ENCODE results near the gene CDH13. TPM values are rescaled to one million over a fixed set of nuclear protein-coding genes. Genes with fewer than 3 reads are reported as not detected.

CDH13 gene
- total RNA-seq, 1 donor: 102 TPM

DNA sequence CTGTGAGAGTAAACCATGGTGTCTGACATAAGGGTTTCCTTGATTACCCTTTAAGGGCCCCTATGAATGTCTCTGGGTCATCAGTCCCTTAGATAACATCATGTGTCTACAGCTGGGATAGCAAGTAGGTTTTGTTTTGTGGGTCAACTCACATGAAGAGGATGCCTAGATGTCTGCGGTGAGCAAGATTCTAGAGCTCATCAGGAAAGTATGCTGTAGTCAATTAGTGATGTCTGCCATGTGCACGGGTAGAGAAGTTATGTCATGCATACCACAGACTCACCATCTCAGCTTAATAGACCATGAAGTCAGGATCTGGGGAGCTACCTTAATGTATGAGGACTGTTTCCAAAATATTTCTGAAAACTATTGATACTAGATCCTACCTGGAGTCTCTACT is 57.5 kb downstream of the CDH13 start:
- H3K4me3 ChIP-seq (ENCODE audit: insufficient read depth, low read length): no peak overlapping the region
- no peaks in the 10 kb centered on the region for H4K20me1 ChIP-seq (ENCODE audit: insufficient read depth, low read length)
- no peak overlapping the region for H3K27ac ChIP-seq (ENCODE audit: low read depth, low read length)
- H2AFZ ChIP-seq (ENCODE audit: low read length): no peak overlapping the region
- H3K36me3 ChIP-seq (ENCODE audit: insufficient read depth, low read length): no peaks in the 10 kb centered on the region
- no peak for DNase-seq (ENCODE audit: insufficient read length, low spot score, missing footprints)
- no peaks in the 10 kb centered on the region for H3K27me3 ChIP-seq (ENCODE audit: insufficient read depth, low read length)
- no peak overlapping the region for H3K4me2 ChIP-seq (ENCODE audit: insufficient read depth, low read length)
- TF ChIP-seq, protein P1, sequence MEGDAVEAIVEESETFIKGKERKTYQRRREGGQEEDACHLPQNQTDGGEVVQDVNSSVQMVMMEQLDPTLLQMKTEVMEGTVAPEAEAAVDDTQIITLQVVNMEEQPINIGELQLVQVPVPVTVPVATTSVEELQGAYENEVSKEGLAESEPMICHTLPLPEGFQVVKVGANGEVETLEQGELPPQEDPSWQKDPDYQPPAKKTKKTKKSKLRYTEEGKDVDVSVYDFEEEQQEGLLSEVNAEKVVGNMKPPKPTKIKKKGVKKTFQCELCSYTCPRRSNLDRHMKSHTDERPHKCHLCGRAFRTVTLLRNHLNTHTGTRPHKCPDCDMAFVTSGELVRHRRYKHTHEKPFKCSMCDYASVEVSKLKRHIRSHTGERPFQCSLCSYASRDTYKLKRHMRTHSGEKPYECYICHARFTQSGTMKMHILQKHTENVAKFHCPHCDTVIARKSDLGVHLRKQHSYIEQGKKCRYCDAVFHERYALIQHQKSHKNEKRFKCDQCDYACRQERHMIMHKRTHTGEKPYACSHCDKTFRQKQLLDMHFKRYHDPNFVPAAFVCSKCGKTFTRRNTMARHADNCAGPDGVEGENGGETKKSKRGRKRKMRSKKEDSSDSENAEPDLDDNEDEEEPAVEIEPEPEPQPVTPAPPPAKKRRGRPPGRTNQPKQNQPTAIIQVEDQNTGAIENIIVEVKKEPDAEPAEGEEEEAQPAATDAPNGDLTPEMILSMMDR (IDR thresholded peaks at IDR 0.05; ENCODE audit: extremely low read depth, low read depth, low read length): no peak
- no peaks in the 10 kb centered on the region for H3K9me3 ChIP-seq (ENCODE audit: low read depth, low read length)
- H3K4me1 ChIP-seq (ENCODE audit: insufficient read depth, low read length): no peaks in the 10 kb centered on the region
- peaks cover 3% of the 10 kb centered on the region for H3K79me2 ChIP-seq (ENCODE audit: insufficient read depth, low read length)

GRCh38 chr16:82685526-82685925 is 58.8 kb downstream of the CDH13 start:
- Histone ChIP-seq H4K20me1 (ENCODE audit: insufficient read depth, low read length) (no peaks in the 10 kb centered on the region), H3K27ac (ENCODE audit: low read depth, low read length) (no peak overlapping the region), H3K4me3 (ENCODE audit: insufficient read depth, low read length) (no peak overlapping the region), H3K4me1 (ENCODE audit: insufficient read depth, low read length) (no peaks in the 10 kb centered on the region), H3K79me2 (ENCODE audit: insufficient read depth, low read length) (peaks cover 3% of the 10 kb centered on the region), H3K27me3 (ENCODE audit: insufficient read depth, low read length) (no peaks in the 10 kb centered on the region), H3K4me2 (ENCODE audit: insufficient read depth, low read length) (no peak overlapping the region), H2AFZ (ENCODE audit: low read length) (no peak overlapping the region), H3K36me3 (ENCODE audit: insufficient read depth, low read length) (no peaks in the 10 kb centered on the region), H3K9me3 (ENCODE audit: low read depth, low read length) (no peaks in the 10 kb centered on the region)
- TF ChIP-seq, protein P1 (IDR thresholded peaks at IDR 0.05; ENCODE audit: extremely low read depth, low read depth, low read length): no peak
- DNase-seq (ENCODE audit: insufficient read length, low spot score, missing footprints): no peak

DNA sequence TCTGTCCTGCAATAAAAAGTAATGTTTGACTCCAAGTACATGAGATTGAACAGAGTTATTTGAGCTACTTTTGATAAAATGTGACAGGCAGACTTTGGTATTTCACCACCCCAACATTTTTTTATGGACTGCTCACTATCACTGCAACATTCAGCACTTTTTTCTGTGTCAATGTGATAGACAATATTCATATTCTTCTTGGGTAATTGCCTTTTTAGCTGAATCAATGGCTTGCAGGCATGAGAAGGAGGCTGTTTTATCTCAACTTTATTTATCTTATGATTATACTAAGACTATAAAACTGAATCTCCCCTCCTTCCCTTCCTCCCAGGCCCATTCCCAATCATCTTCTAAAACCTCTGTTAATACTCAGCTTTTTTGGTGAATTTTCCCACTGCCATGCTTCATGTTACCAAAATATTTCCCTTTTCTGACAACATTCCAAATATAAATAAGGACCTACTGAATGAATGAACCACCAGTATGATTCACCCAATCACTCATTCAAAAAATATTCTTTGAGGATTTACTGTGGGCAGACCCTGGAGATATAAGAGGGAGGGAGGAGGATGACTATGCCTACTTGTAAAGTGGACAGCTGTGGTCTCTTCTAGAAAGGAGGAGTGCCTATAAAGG is 67.6 kb downstream of the CDH13 start:
- no peak overlapping the region for H3K4me3 ChIP-seq (ENCODE audit: insufficient read depth, low read length)
- H3K27ac ChIP-seq (ENCODE audit: low read depth, low read length): peak overlapping the region; percentile 26
- no peaks in the 10 kb centered on the region for H3K27me3 ChIP-seq (ENCODE audit: insufficient read depth, low read length)
- TF ChIP-seq, protein P1 (IDR thresholded peaks at IDR 0.05; ENCODE audit: extremely low read depth, low read depth, low read length): no peak
- peak overlapping the region; percentile 12 for H3K4me2 ChIP-seq (ENCODE audit: insufficient read depth, low read length)
- peaks cover 4% of the 10 kb centered on the region for H3K79me2 ChIP-seq (ENCODE audit: insufficient read depth, low read length)
- H3K9me3 ChIP-seq (ENCODE audit: low read depth, low read length): no peaks in the 10 kb centered on the region
- no peaks in the 10 kb centered on the region for H3K36me3 ChIP-seq (ENCODE audit: insufficient read depth, low read length)
- no peaks in the 10 kb centered on the region for H4K20me1 ChIP-seq (ENCODE audit: insufficient read depth, low read length)
- H2AFZ ChIP-seq (ENCODE audit: low read length): no peak overlapping the region
- peaks cover 25% of the 10 kb centered on the region for H3K4me1 ChIP-seq (ENCODE audit: insufficient read depth, low read length)
- peak; percentile 73 for DNase-seq (ENCODE audit: insufficient read length, low spot score, missing footprints)

GRCh38 chr16:82695806-82696205 is 69.0 kb downstream of the CDH13 start:
- no peaks in the 10 kb centered on the region for H3K27me3 ChIP-seq (ENCODE audit: insufficient read depth, low read length)
- TF ChIP-seq, protein P1 (IDR thresholded peaks at IDR 0.05; ENCODE audit: extremely low read depth, low read depth, low read length): no peak
- no peaks in the 10 kb centered on the region for H4K20me1 ChIP-seq (ENCODE audit: insufficient read depth, low read length)
- no peaks in the 10 kb centered on the region for H3K36me3 ChIP-seq (ENCODE audit: insufficient read depth, low read length)
- peaks cover 38% of the 10 kb centered on the region for H3K4me1 ChIP-seq (ENCODE audit: insufficient read depth, low read length)
- DNase-seq (ENCODE audit: insufficient read length, low spot score, missing footprints): peak; percentile 55
- H3K9me3 ChIP-seq (ENCODE audit: low read depth, low read length): no peaks in the 10 kb centered on the region
- no peak overlapping the region for H3K27ac ChIP-seq (ENCODE audit: low read depth, low read length)
- H3K79me2 ChIP-seq (ENCODE audit: insufficient read depth, low read length): peaks cover 4% of the 10 kb centered on the region
- no peak overlapping the region for H3K4me2 ChIP-seq (ENCODE audit: insufficient read depth, low read length)
- no peak overlapping the region for H3K4me3 ChIP-seq (ENCODE audit: insufficient read depth, low read length)
- no peak overlapping the region for H2AFZ ChIP-seq (ENCODE audit: low read length)
